Activated CD4-positive, alpha-beta T cell treated with anti-CD3 and anti-CD28 coated beads, Interleukin-2, amount 10 ng/mL, durations not matched to agents 24 days and 14 days (primary cell): ENCODE data around the gene RIC8B. TPM values are rescaled to one million over a fixed set of nuclear protein-coding genes. Genes with fewer than 3 reads are reported as not detected.

ENCODE experiments used
- DNase-seq: peaks from one replicate; pipeline ENCODE4 v3.0.0; 2022
- H3K27ac Mint-ChIP-seq: one replicate; pipeline ENCODE4 v1.8.0; 2022; ENCODE audit warnings: mild to moderate bottlenecking, mixed read lengths
- H3K27me3 Mint-ChIP-seq: one replicate; pipeline ENCODE4 v1.8.0; 2022; ENCODE audit warnings: mixed read lengths
- H3K36me3 Mint-ChIP-seq: one replicate; pipeline ENCODE4 v1.8.0; 2022; ENCODE audit warnings: low read depth, mild to moderate bottlenecking, mixed read lengths
- H3K4me1 Mint-ChIP-seq: one replicate; pipeline ENCODE4 v1.8.0; 2021; ENCODE audit warnings: mixed read lengths
- H3K4me3 Mint-ChIP-seq: one replicate; pipeline ENCODE4 v1.8.0; 2022; ENCODE audit warnings: mild to moderate bottlenecking, moderate library complexity, mixed read lengths
- H3K9me3 Mint-ChIP-seq: one replicate; pipeline ENCODE4 v1.8.0; 2021; ENCODE audit warnings: mixed read lengths
- intact Hi-C: fragments of 100-400 bp; cut with micrococcal nuclease; formaldehyde crosslinking; loops from one replicate; pipeline ENCODE4 v1.15.1; 2023
- total RNA-seq: library from RNA; stranded (reverse); gene quantifications from 2 replicates; pipeline ENCODE4 v1.2.3, GENCODE V29; 2022

The RIC8B gene
- total RNA-seq, 1 donor from 2014 or later, result 14.9 TPM

DNA sequence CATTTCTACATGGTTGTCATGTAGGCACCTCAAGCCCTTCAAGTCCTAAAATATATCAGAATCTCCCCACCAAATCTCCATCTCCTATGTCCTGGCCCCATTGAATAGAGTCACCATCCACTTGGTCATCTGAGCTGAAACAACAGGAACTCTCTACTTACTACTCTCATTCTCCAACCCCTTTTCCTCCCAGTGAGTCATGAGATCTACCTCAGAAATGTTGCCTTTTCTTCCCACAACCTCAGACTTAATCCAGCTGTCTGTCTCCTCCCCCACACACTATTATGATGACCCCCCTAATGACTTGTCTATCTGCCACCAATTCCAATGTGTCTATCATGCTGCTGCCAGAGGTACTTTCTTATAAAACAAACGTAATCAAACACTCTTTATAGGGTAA lies 108.9 kb downstream of the RIC8B start:
- H3K27me3 Mint-ChIP-seq, result no peaks in the 10 kb centered on the region
- intact Hi-C loops, result no loop called here
- peaks cover 24% of the 10 kb centered on the region for H3K36me3 Mint-ChIP-seq
- H3K9me3 Mint-ChIP-seq, result no peaks in the 10 kb centered on the region
- H3K27ac Mint-ChIP-seq, result no peak overlapping the region
- no peak overlapping the region for H3K4me3 Mint-ChIP-seq
- H3K4me1 Mint-ChIP-seq, result no peaks in the 10 kb centered on the region
- DNase-seq, result no peak

- Mint-ChIP-seq H3K9me3 (no peaks in the 10 kb centered on the region), H3K27me3 (no peaks in the 10 kb centered on the region), H3K4me1 (no peaks in the 10 kb centered on the region), H3K4me3 (no peak overlapping the region), H3K27ac (no peak overlapping the region), H3K36me3 (peaks cover 24% of the 10 kb centered on the region)
- intact Hi-C loops, result no loop called here
- DNase-seq, result no peak
Measured at GRCh38 chr12:106885026-106885425, 110.5 kb downstream of the RIC8B start.

DNA sequence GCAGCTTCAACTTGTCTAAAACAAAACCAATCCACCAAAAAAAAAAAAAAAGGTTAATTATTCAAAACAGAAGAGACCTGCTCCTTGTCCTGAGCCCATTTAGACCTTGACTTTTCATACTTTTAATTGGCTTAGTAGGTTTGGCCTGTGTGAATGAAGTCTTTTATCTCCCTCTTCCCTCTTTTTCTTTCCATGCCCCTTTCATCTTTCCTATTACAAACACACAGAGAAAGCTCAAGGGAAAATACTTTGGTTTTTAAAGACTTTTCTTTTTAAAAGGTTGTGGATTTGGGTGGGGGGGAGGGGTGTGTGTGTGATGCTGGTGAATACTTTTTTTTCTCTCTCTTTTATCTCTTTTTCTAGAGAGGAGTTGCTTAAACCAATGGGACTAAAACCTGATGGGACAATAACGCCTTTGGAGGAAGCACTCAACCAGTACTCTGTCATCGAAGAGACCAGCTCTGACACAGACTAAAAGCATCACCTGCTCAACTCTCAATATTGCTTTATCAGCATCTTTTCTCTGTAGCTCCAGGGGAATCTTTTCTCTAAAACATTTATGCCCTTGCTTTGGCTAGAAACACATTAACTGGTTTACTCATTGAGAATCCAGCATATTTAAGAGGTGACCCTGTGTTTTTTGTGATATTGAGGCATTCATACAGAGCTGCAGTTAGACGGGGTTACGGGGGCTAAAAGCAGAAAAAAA lies 111.2 kb downstream of the RIC8B start:
- Mint-ChIP-seq H3K4me1 (no peaks in the 10 kb centered on the region), H3K9me3 (no peaks in the 10 kb centered on the region), H3K36me3 (peaks cover 24% of the 10 kb centered on the region), H3K27me3 (no peaks in the 10 kb centered on the region), H3K4me3 (no peak overlapping the region), H3K27ac (no peak overlapping the region)
- intact Hi-C loops, result no loop called here
- DNase-seq, result no peak

DNA sequence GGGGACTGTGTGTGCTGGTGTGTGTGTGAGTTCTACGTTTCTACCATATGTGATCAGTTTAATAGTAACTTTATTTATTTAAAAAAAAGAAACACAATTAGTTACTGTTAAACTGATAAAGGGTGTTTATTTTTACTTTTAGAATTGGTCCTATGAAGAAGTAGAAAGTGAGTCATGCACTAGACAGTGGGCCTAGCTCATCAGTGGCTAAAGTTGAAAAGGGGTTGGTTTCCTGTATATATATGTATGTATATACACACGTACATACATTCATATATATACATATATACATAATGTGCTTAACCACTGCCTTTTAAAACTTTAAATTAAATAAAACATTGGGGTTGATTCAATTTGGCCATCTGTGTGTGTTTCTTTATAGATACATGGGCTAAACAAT lies 112.5 kb downstream of the RIC8B start:
- intact Hi-C loops, result no loop called here
- Mint-ChIP-seq H3K4me1 (no peaks in the 10 kb centered on the region), H3K27ac (no peak overlapping the region), H3K9me3 (no peaks in the 10 kb centered on the region), H3K27me3 (no peaks in the 10 kb centered on the region), H3K36me3 (peaks cover 14% of the 10 kb centered on the region), H3K4me3 (no peak overlapping the region)
- DNase-seq, result no peak

DNA sequence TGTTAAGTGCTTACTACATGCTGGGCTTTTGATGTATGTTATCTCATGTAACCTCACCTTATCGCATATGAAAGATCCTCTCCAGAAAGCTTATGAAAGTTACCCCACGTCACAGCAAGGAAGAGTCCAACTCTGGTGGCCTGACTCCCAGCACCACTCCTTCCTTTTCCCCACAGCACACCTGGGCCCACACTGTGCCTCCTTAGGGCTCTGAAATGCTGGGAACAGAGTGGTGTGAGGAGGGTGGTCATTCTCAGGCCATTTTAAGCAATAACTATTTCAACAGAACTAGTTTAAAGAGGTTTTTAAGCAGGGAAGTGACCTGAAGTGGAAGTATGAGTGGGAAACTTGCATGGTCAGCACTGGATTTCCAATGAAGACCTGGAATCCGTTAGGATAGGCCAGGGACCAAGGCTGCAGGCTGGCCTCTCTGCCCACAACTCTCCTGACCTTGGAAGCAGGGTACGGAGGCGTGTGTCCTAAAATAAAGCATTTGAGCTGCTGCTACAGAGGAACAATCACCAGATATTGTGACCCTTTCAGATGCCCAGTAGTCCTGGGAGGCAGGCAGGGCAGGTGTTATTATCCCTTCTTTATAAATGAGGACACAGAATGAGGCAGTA lies 114.0 kb downstream of the RIC8B start:
- H3K9me3 Mint-ChIP-seq, result no peaks in the 10 kb centered on the region
- H3K27me3 Mint-ChIP-seq, result no peaks in the 10 kb centered on the region
- no peaks in the 10 kb centered on the region for H3K4me1 Mint-ChIP-seq
- H3K27ac Mint-ChIP-seq, result no peak overlapping the region
- H3K36me3 Mint-ChIP-seq, result peaks cover 9% of the 10 kb centered on the region
- DNase-seq, result no peak
- intact Hi-C loops, result no loop called here
- no peak overlapping the region for H3K4me3 Mint-ChIP-seq

DNA sequence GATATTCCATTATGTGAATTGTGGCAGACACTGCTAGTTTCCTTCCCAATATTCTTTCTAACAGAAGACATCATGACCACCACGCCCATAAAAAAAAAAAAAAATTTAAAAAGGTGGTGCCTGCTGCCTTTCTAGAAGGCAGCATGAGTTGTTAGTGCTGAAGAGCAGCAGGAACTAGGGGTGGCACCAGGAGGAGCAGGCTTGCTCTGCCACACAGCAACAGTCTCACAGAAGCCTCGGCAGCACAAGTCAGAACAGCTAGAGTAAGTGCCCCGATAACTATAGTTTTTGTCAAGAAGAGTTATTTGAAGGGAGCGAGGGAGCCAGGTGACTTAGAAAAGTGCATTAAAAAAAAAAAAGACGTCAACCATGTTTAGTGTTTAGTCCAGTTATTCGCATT lies 114.8 kb downstream of the RIC8B start:
- H3K4me3 Mint-ChIP-seq, result no peak overlapping the region
- no peak for DNase-seq
- H3K4me1 Mint-ChIP-seq, result no peaks in the 10 kb centered on the region
- H3K36me3 Mint-ChIP-seq, result peaks cover 3% of the 10 kb centered on the region
- H3K27me3 Mint-ChIP-seq, result no peaks in the 10 kb centered on the region
- intact Hi-C loops, result no loop called here
- H3K9me3 Mint-ChIP-seq, result no peaks in the 10 kb centered on the region
- no peak overlapping the region for H3K27ac Mint-ChIP-seq

DNA sequence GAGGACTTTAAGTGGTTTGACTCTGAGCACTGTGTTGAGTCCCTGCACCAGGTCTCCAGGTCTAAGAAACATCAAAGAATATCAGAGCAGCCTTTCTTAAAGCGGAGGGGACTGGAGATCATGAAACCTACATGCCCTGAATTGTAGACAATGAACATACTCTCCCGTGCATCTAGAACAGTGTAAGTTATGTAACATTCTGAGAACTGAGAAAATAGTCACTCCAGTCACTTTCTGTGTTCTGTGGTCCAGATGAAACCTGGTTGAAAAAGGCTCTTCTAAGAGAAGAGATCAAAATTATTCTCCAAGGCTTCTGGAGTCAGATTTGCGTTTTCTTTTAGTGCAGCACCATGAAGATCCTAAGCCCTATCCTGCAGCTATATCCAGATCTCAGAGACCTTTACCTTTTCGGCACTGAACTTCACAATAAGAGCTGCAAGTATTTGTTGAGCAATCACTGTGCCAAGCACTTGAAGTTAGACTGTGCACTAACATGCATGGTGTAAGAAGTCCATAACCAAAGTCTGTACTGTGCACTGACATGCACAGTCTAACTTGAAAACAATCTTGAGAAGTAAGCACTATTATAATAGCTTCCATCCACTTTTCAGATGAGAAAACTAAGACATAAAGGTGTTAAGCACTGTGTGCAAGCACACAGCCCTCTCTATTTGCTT lies 115.6 kb downstream of the RIC8B start:
- intact Hi-C loops, result no loop called here
- peaks cover 1% of the 10 kb centered on the region for H3K36me3 Mint-ChIP-seq
- no peaks in the 10 kb centered on the region for H3K9me3 Mint-ChIP-seq
- H3K4me1 Mint-ChIP-seq, result no peaks in the 10 kb centered on the region
- no peak overlapping the region for H3K4me3 Mint-ChIP-seq
- H3K27me3 Mint-ChIP-seq, result no peaks in the 10 kb centered on the region
- H3K27ac Mint-ChIP-seq, result no peak overlapping the region
- no peak for DNase-seq

DNA sequence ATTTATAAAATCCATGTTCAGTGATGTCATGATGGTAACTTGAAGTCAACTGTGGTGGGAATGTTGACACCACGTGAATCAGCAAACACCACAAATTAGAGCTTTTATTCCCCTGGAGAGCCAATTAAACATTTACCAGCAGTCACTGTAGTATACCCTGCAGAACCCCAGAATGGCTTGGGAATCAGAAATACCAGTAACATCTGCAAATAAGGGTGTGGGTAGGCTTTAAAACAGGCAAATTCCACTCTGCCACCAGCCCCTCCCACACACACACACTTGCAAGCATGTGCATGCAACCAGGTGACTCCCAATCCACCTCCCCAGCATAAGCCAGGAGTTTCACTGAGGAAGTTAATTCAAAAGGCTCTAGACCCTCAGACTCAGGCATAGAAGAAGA lies 117.6 kb downstream of the RIC8B start:
- DNase-seq, result no peak
- Mint-ChIP-seq H3K4me1 (peaks cover 7% of the 10 kb centered on the region), H3K27ac (no peak overlapping the region), H3K36me3 (no peaks in the 10 kb centered on the region), H3K4me3 (no peak overlapping the region), H3K27me3 (no peaks in the 10 kb centered on the region), H3K9me3 (no peaks in the 10 kb centered on the region)
- intact Hi-C loops, result no loop called here

DNA sequence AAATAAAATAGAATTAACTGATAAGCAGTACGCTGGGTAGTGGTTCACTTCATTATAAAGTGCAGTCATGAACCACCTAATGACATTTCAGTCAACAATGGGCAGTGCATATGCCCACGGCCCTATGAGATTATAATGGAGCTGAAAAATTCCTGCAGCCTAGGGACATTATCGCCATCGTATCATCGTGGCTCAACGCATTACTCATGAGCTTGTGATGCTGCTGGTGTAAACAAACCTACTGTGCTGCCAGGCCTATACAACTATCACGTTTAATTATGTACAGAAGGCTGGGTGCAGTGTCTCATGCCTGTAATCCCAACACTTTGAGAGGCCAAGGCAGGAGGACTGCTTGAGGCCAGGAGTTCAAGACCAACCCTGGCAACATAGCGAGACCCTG lies 119.0 kb downstream of the RIC8B start:
- DNase-seq, result no peak
- Mint-ChIP-seq H3K36me3 (no peaks in the 10 kb centered on the region), H3K27ac (no peak overlapping the region), H3K4me1 (peaks cover 9% of the 10 kb centered on the region), H3K27me3 (peaks cover 4% of the 10 kb centered on the region), H3K4me3 (no peak overlapping the region), H3K9me3 (no peaks in the 10 kb centered on the region)
- intact Hi-C loops, result no loop called here

- H3K9me3 Mint-ChIP-seq, result no peaks in the 10 kb centered on the region
- no peak overlapping the region for H3K4me3 Mint-ChIP-seq
- intact Hi-C loops, result no loop called here
- no peaks in the 10 kb centered on the region for H3K36me3 Mint-ChIP-seq
- H3K27ac Mint-ChIP-seq, result no peak overlapping the region
- H3K4me1 Mint-ChIP-seq, result peaks cover 9% of the 10 kb centered on the region
- H3K27me3 Mint-ChIP-seq, result peaks cover 10% of the 10 kb centered on the region
- DNase-seq, result no peak
Measured at GRCh38 chr12:106894774-106895173, 120.3 kb downstream of the RIC8B start.

DNA sequence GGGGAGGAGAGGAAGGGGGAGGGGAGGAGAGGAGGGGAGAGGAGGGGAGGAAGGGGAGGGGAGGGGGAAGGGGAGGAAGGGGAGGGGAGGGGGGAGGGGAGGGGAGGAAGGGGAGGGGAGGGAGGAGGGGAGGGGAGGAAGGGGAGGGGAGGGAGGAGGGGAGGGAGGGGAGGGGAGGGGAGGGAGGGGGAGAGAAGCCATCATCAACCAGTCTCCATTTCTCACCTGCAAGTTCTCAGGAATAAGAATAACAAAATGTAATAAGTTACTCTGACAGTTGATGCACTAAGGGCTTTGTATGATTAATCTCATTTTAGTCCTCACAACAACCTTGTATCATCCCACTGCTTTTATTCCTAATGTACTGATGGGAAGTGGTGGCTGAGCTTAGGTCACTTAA lies 122.1 kb downstream of the RIC8B start:
- peaks cover 9% of the 10 kb centered on the region for H3K4me1 Mint-ChIP-seq
- no peak overlapping the region for H3K27ac Mint-ChIP-seq
- H3K9me3 Mint-ChIP-seq, result no peaks in the 10 kb centered on the region
- H3K4me3 Mint-ChIP-seq, result no peak overlapping the region
- DNase-seq, result no peak
- intact Hi-C loops, result no loop called here
- H3K27me3 Mint-ChIP-seq, result peaks cover 24% of the 10 kb centered on the region
- no peaks in the 10 kb centered on the region for H3K36me3 Mint-ChIP-seq

DNA sequence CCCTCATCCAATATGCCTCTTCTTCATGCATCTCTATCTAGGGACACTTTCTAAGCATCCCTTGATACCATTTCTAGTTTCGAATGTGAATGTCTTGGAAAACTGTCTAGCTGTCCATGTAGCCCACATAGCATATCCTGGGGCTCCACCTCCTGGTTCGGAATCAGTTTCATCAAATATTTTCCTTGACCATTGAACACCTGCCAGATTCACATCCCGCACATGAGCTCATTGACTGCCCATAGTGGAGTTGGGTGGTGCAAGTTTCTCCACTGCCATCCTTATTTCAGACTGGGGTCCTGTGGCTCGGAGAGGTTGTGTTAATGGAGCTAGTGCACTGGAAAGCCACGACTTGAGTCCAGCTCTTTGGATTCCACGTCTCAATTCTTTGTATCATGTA lies 122.6 kb downstream of the RIC8B start:
- H3K27ac Mint-ChIP-seq, result no peak overlapping the region
- H3K9me3 Mint-ChIP-seq, result no peaks in the 10 kb centered on the region
- no peaks in the 10 kb centered on the region for H3K36me3 Mint-ChIP-seq
- H3K4me1 Mint-ChIP-seq, result peaks cover 9% of the 10 kb centered on the region
- intact Hi-C loops, result no loop called here
- DNase-seq, result no peak
- peaks cover 27% of the 10 kb centered on the region for H3K27me3 Mint-ChIP-seq
- no peak overlapping the region for H3K4me3 Mint-ChIP-seq

- no peak overlapping the region for H3K27ac Mint-ChIP-seq
- H3K4me1 Mint-ChIP-seq, result peaks cover 11% of the 10 kb centered on the region
- no peak overlapping the region for H3K4me3 Mint-ChIP-seq
- intact Hi-C loops, result no loop called here
- no peak for DNase-seq
- H3K27me3 Mint-ChIP-seq, result peaks cover 33% of the 10 kb centered on the region
- no peaks in the 10 kb centered on the region for H3K9me3 Mint-ChIP-seq
- no peaks in the 10 kb centered on the region for H3K36me3 Mint-ChIP-seq
Measured at GRCh38 chr12:106897981-106898901, 123.8 kb downstream of the RIC8B start.

DNA sequence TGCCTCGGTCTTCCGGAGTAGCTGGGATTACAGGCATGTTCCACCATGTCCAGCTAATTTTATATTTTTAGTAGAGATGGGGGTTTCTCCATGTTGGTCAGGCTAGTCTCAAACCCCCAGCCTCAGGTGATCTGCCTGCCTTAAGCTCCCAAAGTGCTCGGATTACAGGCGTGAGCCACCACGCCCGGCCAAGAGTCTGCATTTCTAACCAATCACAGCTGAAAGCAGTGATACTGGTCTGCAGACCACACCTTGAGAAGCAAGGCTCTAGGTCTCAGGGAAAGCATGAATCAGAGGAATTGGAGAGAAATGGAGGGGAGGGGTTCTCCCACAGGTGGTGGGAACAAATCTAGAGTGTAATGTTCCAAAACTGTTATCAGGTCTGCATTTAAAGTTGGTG lies 126.1 kb downstream of the RIC8B start:
- H3K4me1 Mint-ChIP-seq, result peaks cover 14% of the 10 kb centered on the region
- no peak overlapping the region for H3K27ac Mint-ChIP-seq
- H3K36me3 Mint-ChIP-seq, result no peaks in the 10 kb centered on the region
- no peak overlapping the region for H3K4me3 Mint-ChIP-seq
- no peak for DNase-seq
- intact Hi-C loops, result no loop called here
- peaks cover 46% of the 10 kb centered on the region for H3K27me3 Mint-ChIP-seq
- H3K9me3 Mint-ChIP-seq, result no peaks in the 10 kb centered on the region
